DMS 273 treated with DMSO at 0.1 percent for 48 hours (cell line): ENCODE results near the gene PLEKHH1.
A peak's percentile ranks its signal among the peaks of the same experiment; 100 is the strongest.
"Not testable (repeated sequence)": the region's sequence is repeated elsewhere in the genome, so short reads cannot be mapped to it uniquely, and the experiment has no call there.

Experiments used
- DNase-seq: peaks from one replicate; lab custom pipeline; 2025; lab: John Stamatoyannopoulos, UW

PLEKHH1 gene

GRCh38 chr14:67533754-67534085 is 630 bp downstream of the PLEKHH1 start:
- DNase-seq = no peak

GRCh38 chr14:67536087-67536486 is 3.0 kb downstream of the PLEKHH1 start:
- DNase-seq = no peak

- DNase-seq = no peak
These were observed 4.6 kb downstream of the PLEKHH1 start for GRCh38 chr14:67537736-67538135.

DNA sequence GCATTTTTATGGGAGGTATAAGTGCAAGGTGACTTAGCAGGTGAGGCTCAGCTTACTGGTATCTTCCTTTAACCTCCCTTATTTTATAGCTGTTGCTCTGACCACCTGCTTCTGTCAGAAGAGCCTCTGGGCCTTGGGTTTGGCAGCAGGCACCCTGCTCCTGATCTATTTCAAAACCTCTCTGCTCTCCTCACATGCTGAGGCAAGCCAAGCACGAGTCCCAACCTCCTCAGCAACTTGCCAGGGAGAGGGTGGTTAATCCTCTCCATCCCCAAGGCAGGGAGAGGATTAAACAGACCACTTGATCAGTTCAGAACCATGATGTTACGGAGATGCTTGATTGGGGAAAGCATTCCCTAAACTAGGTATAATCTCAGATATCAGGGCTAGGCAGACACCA is 5.4 kb downstream of the PLEKHH1 start:
- no peak for DNase-seq

GRCh38 chr14:67539116-67539515 is 6.0 kb downstream of the PLEKHH1 start:
- DNase-seq = no peak

GRCh38 chr14:67541448-67542387 is 8.6 kb downstream of the PLEKHH1 start:
- DNase-seq = no peak

- not testable (repeated sequence) for DNase-seq
These were observed 9.5 kb downstream of the PLEKHH1 start for GRCh38 chr14:67542620-67543019.

GRCh38 chr14:67544590-67544989 is 11.5 kb downstream of the PLEKHH1 start:
- no peak for DNase-seq

DNA sequence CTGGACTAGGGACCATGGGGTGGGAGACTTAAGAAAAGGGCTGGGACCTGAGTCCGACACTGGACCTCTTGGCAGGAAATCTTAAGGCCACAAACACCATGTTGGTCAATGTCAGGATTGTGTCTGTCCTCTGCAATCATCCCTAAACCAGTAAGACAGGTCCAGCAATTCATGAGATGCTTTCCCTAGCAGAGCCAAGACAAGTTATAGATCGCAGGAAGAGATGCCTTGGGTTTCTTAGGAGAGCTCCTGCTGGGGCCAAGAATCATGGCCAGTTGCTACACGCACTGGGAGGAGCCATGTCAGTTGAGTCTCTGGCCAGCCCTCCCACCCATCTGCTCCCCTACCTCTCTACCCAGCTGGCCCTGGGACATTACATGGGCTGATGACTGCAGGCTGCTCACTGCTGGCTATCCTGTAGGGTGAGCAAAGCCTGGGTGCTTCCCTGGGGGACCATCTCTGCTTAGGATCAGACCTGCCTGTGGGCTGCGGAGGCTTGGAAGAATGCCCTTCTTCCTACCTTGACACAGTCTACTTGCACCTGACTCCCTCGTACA is 14.2 kb downstream of the PLEKHH1 start:
- DNase-seq = peak; percentile 44

GRCh38 chr14:67549734-67550133 is 16.6 kb downstream of the PLEKHH1 start:
- DNase-seq = no peak

GRCh38 chr14:67551123-67551522 is 18.0 kb downstream of the PLEKHH1 start:
- no peak for DNase-seq

DNA sequence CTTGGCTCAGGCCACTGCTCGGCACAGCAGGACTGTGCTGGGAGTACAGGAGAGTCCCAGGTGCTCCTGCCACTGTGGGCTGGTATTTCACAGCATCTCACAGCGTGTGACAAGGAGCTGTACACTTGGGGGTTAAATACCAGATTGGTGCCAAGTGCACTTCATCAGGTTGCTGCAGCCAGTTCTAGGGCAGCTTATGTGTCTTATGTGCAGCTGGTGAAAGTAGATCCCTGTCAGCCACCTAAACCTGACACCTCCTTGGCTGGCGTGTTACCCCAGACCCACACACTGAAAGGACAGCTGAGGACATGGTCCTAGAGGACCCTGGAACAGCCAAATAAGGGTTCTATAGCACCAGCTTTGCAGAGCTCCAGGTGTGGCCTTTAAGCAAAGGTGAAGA is 18.9 kb downstream of the PLEKHH1 start:
- DNase-seq = no peak

- DNase-seq = no peak
These were observed 20.5 kb downstream of the PLEKHH1 start for GRCh38 chr14:67553547-67553946.

DNA sequence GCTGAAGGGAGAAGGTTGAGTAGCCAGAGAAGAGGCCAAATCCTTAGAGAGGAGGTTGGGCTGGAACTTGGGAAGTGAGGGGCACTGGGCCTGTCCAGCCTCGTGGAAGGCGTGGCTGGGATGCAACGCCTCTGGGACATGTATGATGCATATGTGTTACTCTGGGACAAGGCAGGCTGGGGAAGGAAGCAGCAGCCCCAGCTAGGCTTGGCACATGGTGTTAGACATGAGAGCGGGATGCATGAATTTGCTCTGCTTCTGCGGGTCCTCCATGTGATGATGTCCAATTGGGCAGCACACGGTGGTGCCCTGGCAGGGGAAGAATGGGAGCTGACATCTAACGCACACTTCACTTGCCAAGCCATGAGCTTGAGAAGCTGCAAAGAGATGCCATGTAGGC is 21.3 kb downstream of the PLEKHH1 start:
- DNase-seq = no peak

GRCh38 chr14:67555518-67556090 is 22.5 kb downstream of the PLEKHH1 start:
- no peak for DNase-seq

- no peak for DNase-seq
These were observed 23.6 kb downstream of the PLEKHH1 start for GRCh38 chr14:67556671-67557070.

GRCh38 chr14:67557118-67557517 is 24.0 kb downstream of the PLEKHH1 start:
- DNase-seq = no peak

GRCh38 chr14:67557656-67558055 is 24.6 kb downstream of the PLEKHH1 start:
- DNase-seq = no peak

DNA sequence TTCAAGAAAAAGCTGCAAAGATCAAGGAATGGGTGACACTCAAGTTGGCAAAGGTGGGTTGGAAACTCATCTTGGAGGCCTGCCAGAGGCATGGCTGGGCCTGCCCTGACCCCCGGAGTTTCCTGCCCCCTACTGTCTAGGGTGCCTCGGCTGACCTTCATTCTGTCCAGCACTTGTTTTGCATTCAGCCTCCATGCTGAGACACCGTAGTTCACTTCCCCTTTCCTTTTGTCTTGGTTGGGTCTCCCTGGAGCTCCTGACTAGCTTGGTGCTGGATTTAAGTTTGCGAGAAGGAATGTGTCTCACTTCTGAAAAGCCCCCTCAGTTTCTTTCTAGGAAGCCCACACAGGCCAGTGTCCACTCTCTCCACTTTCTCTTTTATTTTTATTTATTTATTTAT is 26.5 kb downstream of the PLEKHH1 start:
- DNase-seq = no peak

DNA sequence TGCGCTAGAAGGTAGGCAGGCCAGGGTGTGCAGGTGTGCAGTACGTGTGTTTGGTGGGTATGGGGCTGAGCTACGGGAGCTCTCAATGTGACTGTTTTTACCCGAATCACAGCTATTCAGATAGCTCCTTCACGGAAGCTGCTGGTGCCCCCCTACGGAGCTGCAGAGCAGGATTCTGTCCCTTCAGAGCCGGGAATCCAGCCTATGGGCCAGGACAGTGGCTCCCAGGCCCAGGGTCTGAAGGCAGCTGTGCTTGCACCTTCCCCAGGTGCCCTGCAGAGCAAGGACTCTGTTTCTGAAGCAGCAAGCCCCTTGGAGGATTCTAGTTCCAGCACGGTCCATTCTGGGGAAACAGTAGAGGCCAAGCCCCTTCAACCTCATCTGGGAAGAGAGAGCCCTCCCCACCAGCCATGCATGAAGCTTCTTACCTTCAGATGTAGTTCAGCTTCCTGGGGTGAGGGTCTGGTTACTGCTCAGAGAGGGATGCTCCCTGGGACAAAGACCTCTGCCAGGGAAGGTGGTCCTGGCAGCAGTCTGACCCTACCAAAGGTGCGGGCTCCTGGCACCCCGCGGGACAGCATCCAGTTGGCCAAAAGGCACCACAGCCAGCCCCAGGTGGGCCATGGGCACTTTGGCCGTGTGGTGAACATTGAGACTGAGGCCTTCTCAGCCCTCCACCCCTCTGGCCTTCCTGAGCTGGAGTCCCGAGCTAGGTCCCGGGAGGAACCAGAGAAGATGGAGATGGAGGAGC is 29.1 kb downstream of the PLEKHH1 start:
- DNase-seq = no peak

GRCh38 chr14:67562776-67563150 is 29.7 kb downstream of the PLEKHH1 start:
- no peak for DNase-seq

- DNase-seq = no peak
These were observed 31.1 kb downstream of the PLEKHH1 start for GRCh38 chr14:67564236-67564635.

DNA sequence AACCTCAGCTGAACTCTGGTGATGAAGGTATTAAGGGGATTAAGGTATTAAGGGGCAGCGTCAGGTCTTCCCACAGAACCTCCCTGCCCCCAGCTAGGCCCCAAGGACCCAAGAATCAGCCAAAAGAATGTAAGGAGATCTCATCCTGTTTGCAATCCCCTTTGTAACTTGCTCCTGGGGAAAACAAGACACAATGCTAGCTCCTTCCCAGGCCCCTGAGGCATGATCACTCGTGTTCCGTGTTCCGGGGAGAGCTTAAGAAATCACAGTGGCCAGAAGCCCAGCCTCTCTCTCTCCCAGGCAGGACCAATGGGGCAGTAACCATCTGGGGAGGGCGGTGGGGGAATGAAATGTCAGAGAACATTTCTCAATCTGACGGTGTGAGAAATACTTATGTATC is 33.8 kb downstream of the PLEKHH1 start:
- DNase-seq = no peak
